HG02759 (cell line): ENCODE measurements around the gene SPOCK1.
"Not testable (repeated sequence)": the region's sequence is repeated elsewhere in the genome, so short reads cannot be mapped to it uniquely, and the experiment has no call there.

Experiments
- ATAC-seq: cut with Tn5 transposase; IDR thresholded peaks from one replicate; pipeline ENCODE4 v1.9.1; 2021; ENCODE audit warnings: mild to moderate bottlenecking, moderate library complexity; ENCODE audit not compliant: unreplicated experiment

Gene SPOCK1

DNA sequence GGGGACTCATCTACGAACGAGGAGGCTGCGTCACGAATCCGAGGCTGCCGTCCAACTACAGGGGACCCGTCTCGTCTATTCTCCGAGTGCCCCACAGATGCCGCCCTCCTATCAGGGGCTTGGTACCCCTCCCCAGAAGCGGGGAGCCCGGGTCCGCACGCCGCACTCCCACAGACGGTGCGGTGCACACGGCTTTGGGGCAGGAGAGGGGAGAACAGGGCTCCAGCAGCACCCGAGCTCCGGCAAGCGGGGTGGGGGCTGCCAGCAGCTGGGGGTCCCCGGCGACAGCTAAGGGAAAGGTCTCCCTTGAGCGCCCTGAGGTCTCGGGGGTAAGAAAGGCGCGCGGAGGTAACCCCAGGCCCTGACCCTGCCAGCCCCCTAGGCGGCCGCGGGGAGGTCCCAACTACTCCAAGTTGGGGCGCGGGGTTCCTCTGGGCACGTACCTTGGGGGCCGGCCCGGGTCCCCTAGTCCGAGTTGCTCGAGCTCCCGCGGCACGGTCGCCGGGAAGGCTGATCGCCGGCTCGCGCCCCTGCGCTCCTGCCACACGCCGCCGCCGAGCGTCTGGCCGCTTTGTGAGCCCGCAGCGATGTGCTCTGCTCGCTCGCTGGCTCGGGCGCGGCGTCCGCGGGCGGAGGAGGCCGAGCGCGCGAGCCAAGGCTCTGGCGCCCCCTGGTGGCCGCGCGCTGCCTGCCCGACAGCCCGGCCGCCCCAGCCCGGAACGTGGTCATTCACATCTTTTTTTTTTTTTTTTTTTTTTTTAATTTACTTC, at the start of gene SPOCK1:
SPOCK1 (minus strand) TSS at position 591 of the 770 bp plus-strand sequence.
- peak; percentile 97 for ATAC-seq

DNA sequence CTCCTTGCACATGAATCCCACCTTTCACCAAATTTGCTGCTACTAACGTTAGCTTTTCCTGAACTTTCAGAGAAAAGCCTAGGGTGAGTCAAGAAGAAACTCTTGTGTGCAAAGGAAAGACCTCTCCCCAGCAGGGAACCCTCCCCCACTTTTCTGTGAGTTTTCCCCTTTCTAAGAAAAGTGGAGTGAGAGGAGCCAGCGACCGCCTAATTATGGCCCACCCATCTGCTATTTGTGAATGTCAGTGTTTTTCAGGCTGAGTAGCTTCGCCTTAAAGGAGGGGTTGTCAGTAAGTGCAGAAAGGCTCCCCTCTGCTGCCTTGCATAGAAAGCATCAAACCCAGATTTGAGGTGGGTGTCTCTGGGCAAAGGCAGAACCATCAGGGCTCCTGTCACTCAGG, 46.8 kb upstream of the SPOCK1 start:
- no peak for ATAC-seq

DNA sequence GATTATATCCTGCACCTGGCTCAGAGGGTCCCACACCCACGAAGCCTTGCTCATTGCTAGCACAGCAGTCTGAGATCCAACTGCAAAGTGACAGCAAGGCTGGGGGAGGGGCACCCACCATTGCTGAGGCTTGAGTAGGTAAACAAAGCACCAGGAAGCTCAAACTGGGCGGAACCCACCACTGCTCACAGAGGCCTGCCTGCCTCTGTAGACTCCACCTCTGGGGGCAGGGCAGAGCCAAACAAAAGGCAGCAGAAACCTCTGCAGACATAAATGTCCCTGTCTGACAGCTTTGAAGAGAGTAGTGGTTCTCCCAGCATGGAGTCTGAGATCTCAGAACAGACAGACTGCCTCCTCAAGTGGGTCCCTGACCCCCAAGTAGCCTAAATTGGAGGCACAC, 36.3 kb upstream of the SPOCK1 start:
- not testable (repeated sequence) for ATAC-seq

DNA sequence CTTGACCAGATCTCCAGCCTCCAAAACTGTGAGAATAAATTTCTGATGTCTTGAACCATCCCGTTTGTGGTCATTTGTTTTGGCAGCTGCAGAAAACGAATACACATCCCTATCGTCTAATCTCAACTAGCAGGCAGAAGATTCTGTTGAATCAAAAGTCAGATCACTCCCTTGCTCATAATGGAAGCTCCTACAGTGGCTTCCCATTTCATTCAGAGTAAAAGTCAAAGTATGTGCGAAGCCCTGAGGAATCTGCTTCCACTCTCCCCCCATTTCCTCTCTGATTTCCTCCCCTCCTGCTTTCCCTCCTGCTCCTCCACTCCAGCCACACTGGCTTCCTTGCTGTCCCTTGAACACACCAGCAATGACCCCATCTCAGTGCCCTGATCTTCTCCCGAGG, 34.8 kb upstream of the SPOCK1 start:
- no peak for ATAC-seq

DNA sequence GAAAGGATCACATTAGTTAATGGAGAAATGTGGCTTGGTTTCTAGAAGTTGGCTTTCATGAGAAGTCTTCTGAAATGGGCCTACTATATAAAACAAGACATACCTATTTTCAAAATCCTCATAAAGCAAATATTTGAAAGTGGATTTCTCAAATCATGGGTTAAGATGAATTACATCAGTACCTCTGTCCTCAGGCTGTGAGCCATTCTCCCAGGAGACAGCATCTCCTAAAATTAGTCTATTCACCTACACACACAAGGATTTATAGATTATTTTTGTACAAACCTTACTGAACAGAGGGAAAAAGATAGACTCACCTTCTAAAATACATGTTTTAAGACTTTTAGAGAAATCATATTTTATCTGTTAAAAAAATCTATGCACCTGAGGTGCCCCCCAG, 32.1 kb upstream of the SPOCK1 start:
- ATAC-seq: no peak

DNA sequence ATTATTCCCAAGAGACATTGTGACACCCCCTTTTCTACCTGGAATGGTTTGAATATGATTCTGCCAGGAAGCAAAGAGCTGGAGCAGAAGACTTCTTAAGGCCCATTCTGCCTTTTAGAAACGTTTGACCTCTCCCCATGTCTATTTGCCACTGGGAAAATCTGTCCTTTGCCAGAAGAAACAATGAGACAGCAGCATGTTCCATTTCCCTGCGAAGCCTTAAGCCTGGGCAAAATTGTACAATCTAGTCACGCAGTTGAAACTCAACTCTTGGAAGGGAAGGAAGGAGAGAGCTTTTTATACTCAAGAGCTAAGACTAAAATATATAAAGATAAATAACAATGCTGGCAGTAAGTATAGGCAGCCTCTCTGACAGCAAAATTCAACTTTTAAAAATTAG, 22.1 kb upstream of the SPOCK1 start:
- no peak for ATAC-seq

DNA sequence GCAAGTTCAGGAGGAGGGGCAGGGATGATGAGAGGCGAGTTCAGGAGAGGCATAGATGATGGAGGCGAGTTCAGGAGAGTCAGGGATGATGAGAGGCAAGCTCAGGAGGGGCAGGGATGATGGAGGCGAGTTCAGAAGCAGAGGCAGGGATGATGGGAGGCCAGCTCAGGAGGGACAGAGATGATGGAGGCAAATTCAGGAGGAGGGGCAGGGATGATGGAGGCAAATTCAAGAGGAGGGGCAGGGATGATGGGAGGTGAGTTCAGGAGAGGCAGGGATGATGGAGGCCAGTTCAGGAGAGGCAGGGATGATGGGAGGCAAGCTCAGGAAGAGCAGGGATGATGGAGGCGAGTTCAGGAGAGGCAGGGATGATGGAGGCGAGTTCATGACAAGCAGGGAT, 17.8 kb upstream of the SPOCK1 start:
- ATAC-seq: no peak

DNA sequence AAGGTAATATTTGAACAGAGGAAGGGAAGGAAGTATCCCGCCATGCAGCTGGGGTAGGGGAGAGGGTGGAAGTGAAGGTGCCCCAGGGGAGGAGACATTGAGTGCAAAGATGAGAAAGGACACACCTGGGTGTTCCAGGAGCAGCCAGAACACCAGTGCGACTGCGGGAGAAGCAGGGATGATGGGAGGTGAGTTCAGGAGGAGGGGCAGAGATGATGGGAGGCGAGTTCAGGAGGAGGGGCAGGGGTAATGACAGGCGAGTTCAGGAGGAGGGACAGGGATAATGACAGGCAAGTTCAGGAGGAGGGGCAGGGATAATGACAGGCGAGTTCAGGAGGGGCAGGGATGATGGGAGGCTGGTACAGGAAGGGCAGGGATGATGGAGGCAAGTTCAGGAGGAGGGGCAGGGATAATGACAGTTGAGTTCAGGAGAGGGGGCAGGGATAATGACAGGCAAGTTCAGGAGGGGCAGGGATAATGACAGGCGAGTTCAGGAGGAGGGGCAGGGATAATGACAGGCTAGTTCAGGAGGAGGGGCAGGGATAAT, 17.2 kb upstream of the SPOCK1 start:
- no peak for ATAC-seq

DNA sequence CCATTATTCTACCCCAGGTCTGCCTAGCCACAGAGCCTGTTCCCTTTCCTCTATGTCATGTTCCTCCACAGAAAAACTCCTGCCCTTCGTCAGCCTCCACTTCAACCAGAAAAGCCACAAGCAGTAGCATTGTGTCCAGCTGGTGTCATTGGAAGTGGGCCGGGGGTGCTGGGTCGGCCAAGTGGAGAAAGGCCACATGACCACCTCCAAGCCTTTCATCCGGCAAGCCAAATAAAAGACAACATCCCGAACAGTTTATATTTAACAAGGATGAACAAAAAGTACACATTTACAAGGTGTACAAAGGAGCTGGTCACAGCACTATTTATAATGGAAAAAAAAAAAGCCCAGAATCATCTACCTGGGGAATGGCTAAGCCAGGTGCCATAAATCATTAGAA, 16.1 kb upstream of the SPOCK1 start:
- no peak for ATAC-seq

DNA sequence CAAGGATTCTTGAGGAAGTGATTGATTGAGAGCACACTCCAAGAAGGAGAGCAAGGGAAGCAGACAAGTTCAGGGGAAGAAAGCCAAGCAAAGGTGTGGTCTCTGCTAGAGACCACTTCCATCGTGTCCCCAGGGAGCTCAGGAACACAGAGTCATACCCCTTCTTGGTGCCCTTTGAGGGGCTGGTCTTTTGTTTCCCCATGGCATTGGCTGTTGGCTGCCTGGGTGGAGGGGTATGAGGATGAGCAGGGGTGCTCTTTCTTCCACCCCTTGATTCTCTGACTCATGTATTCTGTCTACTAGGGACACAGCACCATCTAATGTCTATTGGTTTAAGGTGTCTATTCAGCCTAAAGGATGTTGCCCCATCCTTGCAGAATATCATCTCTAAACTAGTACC, 11.5 kb upstream of the SPOCK1 start:
- ATAC-seq: no peak

DNA sequence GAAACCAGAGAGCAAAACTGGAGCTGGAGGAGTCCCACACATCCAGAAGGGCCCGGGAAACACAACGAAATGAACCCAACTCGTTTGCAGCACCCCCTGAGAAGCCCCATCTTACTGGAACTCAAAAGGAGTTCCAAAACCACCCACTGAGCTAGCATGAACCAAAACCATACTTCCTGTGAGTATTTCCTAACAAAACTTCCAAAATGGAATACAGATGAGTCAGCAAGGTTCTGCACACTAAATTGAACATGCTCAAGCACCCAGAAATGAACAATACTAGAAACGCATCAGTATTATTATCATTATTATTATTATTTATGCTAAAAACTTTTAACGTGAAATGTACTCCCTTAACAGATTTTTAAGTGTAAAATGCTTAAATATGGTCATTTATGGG, 8.0 kb upstream of the SPOCK1 start:
- no peak for ATAC-seq

DNA sequence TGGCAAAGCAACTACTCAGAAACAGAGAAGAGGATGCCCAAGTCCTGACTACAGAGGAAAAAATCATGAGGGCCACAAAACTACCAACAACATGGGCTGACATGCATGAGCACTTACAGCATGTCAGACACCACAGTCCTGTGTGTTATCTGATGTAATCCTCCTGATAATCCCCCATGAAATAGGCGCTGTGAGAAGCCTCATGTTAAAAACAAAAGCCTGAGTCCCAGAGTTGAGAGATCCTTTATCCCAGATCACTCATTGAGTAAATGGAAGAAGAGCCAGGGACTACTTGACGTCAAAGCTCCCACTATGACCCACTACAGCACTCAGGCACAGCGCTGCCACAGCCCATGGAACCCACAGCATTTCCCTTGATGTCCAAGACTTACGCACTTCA, 7.2 kb upstream of the SPOCK1 start:
- no peak for ATAC-seq

DNA sequence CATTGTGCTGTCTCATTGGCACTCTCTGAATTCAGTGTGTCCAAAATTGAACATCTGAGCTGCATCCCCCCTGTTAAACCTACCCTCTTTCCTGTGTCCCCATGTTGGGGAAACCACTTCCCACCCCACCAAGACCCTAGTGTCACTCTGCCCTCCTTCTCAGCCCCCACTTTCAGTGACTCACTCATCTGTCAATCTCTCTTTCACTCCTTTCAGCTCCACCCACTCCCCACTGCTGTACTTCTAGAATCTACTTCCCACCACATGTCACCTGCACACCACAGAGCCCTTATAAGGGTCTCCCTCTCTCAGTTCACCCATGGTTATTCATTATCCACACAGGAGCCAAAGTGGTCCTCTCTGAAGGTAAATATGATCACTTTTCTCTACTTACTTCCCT, 5.8 kb upstream of the SPOCK1 start:
- ATAC-seq: no peak

DNA sequence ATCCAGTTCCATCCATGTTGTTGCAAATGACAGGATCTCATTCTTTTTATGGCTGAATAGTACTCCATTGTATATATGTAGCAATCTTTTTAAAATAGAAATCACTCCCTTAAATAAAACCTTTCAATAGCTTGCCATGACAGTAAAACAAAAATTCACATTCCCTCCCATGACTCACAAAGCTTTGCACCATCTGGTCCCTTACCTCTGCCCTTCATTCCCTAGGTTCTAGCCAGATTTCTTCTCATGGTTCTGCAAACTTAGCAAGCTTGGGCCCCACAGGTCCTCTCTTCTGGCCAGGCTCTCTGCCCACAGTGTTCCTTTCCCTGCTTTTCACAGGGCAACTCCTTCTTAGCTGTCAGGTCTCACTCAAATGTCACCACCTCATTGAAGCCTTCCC, 4.3 kb upstream of the SPOCK1 start:
- ATAC-seq: no peak

DNA sequence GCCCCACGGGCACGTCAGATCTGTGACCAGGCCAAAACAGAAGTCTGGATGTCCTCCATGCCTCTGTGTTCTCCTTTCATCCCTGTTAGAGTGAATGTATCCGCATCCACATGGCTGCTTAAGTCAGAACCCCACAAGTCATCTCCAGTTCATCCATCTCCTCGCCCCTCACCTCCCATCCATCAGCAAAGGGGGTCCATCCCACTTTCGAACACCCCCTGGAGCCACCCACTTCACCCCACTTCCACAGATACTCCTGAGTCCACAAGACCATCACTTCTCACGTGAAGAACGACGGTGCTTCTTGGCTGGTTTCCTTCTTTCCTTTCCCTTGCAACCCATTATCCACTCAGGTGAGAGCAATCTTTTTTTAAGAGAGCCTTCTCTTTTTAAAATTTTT, 3.5 kb upstream of the SPOCK1 start:
- no peak for ATAC-seq

DNA sequence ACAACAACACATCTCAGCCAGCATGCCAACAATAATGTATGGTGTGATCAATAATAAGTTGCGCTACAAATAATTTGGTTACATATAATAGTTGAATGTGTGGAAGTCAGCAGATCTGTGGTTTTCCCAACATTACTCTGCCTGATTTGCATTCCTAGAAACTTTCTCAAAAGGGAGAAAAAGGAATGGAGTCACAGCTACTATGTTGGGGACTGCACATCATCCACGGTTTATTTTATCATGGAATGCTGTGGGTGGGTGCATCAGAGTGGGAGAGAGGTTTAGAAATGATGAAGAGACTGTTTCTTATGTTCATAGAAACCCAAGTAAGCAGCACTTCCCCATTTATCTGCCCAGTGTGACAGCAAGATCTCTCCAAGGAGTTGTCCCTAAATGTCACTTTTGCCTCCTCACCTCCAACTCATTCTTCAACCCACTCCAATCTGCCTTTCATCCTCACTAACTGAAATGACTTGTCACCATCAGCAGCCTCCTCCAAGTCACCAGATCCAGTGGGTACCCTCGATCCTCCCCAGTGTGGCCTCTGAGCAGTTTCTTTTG, 2.8 kb upstream of the SPOCK1 start:
- no peak for ATAC-seq

DNA sequence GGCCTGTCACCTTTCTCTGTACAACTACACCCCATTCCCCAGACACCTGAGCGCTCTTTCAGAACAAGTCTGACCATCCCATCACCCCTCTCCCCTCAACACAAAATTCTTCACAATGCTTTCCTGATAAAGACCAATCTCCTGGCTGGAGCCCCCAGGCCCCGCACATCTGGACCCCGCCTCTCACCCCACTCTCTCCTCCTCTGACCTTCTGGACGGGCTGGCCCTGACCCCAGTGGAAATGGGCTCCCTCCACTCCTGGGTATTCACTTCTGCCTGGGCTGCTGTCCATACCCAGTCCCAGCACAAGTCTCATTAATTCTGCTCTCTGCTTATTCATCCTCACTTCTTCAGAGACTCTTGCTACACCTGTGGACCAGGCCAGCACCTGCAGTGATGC, 2.1 kb upstream of the SPOCK1 start:
- ATAC-seq: no peak

DNA sequence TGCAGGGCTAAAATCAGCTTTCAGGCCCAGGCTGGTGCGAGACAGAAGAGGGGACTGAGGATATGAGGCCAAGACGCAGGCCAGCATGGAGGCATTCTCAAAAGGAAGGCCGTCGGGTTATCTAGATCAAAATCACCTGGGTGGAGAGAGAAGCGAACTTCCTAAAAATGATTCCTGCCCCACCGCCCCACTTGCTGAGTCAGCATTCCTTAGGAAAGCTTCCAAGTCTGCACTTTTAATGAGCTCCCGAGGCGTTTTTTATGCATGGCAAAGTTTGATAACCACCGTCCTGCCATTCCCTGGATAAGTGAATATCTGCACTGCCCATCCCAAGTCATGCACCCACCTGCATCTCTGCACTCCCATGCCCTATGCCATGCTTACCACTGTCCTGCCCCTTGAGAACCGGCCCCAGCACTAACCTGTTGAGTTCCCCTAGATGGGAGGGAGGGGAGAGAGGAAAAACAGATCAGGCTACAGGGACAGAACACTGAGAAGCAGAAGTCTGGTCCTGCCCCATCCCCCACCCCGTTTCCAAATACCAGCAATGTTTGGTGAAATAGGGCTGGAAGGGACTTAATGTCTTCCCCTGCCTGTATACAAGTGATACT, 1.6 kb upstream of the SPOCK1 start:
- no peak for ATAC-seq

DNA sequence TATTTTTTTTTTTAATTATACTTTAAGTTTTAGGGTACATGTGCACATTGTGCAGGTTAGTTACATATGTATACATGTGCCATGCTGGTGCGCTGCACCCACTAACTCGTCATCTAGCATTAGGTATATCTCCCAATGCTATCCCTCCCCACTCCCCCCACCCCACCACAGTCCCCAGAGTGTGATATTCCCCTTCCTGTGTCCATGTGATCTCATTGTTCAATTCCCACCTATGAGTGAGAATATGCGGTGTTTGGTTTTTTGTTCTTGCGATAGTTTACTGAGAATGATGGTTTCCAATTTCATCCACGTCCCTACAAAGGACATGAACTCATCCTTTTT, 351 bp upstream of the SPOCK1 start:
- ATAC-seq: not testable (repeated sequence)

DNA sequence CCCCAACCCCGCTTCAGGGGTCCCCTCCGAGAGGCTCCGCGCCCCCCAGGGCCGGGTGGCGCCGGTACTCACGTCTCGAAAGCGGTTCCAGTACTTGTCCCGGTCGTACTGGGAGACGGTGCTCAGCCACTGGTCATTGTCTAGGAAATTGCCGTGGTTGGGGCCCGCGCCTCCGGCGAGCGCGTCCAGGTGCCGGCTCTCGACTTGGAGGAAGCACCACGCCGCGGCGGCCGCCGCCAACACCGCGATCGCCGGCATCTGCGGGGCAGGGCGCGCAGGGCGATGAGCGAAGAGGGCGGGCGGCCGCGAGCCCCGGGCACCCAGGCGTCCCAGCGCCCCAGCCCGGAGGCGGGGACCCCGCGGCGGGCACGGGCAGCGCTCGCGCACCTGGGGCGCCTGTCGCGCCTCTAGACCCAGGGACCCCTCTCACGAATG, 808 bp downstream of the SPOCK1 start:
- no peak for ATAC-seq

DNA sequence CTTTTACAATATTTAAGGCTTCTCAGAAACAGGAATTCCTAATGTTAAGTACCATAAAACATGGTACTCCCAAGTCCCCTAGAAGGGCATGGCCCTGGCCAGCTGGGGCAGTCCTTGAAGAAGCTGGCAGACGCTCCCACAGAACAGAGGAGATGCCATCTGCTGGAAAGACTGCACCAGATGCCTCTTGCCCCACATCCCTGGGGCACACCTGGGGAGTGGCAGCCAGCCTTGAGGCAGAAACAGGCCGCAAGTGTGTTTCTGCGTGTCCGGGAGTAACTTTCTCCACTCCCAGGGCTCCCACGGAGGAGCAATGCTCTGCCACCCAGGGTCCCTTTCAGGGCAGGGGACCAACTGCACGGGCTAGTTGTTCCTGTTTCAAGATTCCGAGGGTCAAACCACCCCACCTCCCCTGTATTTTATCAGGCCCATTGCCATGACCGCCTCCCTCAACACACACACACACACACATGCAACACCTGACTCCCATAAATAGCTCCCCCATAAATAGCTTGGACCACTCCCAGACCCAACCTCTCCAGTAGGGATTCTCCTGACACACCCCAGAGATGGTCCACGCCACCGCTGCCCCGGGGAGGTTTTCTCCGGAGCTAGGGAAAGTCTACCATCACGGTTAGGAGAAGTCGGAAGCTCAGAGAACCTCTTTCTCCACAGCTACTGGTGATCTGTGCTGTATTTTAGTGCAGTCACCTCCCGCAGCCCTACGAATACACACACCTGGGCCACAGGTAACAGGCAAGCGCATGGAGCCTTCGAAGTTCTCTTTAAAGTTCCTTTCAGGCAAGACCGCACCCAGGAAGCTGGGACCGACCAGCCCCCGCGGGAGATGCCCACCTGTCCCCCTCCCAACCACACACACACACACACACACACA, 1.5 kb downstream of the SPOCK1 start:
- ATAC-seq: no peak
